HG03565 (cell line): ENCODE results near the gene FAM171A2.
"Not testable (repeated sequence)": the region's sequence is repeated elsewhere in the genome, so short reads cannot be mapped to it uniquely, and the experiment has no call there.

Experiments
- ATAC-seq: cut with Tn5 transposase; IDR thresholded peaks from one replicate; pipeline ENCODE4 v1.9.1; 2021; ENCODE audit warnings: mild to moderate bottlenecking, moderate library complexity; ENCODE audit not compliant: unreplicated experiment

The FAM171A2 gene

DNA sequence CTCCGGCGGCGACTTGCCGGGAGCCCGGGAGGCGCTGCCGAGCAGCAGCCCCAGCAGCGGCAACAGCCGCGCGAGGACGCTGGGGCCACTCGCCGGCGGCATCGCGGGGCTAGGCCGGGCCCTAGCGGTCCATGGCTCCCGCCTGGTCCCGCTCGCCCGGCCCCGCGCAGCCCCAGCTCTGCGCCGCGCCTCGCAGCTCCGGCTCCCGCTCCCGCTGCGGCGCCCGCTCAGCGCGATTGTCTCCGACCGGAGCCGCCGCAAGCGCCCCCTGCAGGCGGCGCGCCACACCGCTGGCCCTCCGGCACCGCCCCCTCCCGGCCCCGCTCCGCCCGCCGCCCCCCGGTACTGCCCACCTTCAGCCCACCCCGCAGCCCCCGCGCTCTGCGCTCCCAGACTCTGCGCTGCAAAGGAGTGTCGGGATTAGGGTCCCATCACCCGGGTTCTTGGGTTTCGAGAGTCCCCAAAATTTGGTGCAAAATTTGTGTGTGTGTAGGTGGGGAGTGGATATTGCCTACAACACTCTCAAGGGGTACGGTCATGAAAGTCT, at the start of gene FAM171A2:
FAM171A2 (minus strand) TSS at position 241 of the 547 bp plus-strand sequence; CDS start at position 102, 139 bp downstream.
- no peak for ATAC-seq

DNA sequence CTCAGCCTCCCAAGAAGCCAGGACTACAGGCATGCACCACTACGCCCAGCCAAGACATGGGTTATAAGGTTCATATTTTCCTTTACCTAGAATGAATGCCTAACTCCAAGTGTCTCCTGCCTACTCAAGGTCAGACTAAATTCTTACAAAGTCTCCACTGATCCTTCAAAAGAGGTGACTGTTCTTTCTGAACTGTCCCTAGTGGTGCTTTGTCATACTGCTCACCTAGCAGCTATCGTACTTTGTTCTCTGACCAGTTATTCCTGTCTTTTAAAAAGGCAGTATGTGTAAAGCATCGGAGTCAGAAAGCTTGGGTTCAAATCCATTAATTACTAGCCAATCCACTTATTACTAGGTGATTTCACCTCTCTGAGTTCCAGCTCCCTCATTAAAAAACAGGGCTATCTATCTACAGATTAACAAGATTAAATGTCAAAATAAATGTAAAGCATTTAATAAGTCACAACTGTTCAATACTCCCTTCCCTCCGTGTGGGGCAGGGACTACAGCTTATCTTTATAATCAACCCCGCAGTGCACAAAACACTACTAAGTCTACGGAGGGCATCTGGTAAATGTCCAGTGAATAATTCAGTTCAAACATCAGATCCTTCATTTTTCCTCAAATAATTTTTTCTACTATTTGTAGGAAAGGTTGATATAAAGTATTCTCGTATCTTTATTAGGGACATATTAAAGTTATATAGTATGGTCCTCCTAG, 45.8 kb upstream of the FAM171A2 start:
- no peak for ATAC-seq

DNA sequence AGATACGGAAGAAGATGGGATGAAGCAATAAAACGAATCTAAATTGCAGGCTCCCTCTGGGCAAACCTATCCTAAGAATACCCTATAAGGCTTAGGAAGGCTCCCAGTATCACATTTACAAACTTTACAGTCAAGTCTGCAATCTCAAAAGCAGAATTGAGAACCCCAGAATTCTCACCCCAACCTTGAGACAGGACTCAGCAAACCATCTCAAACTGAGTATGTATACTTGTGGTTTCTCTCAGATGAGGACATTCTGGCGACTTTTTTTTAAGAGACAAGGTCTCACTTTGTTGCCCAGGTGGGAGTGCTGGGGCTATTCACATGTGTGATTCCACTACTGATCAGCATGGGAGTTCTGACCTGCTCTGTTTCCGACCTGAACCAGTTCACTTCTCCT, 45.1 kb upstream of the FAM171A2 start:
- no peak for ATAC-seq

DNA sequence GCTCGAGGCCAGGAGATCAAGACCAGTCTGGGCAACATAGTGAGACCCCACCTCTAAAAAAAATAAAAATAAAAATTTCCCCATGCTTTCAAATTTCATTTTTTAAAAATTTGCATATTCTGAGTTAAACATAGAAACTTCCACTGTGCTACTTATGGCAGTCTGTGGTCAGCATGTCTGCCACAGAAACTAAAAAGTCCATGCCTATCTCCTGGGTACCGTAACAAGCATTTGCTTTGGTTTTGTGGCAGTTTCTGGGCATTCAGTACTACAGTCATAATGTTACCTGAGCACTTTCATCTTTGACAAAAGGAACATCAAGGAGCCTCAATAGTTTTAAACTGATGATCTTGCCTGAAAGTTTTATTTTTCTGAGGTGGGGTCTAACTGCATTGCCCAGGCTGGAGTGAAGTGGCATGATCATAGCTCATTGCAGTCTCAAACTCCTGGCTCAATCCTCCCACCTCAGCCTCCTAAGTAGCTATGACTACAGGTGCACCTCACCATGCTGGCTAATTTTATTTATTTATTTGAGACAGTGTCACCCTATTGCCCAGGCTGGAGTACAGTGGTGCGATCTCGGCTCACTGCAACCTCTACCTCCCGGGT, 39.0 kb upstream of the FAM171A2 start:
- no peak for ATAC-seq

DNA sequence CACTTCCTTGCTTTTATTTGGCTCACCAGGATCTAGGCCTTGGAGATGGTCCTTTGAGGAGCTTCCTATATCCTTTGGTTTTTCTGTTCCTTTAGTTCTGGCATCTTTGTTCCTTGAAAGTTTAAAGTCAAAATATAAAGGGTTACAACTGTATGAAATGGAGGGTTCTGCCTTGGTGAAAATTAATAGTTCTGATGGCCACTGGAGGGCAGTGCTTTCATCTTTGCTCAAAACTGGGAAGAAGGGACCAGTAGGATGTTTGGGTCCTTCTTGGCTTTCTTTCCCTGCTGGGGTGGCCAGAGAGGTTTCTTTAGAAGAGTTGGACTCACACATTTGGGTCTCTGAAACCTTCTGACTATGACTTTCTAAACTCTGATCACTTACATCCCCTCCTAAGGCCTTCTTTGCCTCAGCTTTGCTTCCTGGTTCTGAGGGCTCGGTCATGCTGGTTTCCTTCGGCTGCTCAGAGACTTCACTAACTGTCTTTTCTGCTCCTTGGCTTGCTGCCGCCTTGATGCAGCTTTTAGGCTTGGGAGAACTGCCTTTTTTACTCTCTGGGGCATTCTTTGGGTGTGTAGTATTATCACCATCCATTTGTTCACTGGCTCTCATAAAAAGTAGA, 36.7 kb upstream of the FAM171A2 start:
- no peak for ATAC-seq

DNA sequence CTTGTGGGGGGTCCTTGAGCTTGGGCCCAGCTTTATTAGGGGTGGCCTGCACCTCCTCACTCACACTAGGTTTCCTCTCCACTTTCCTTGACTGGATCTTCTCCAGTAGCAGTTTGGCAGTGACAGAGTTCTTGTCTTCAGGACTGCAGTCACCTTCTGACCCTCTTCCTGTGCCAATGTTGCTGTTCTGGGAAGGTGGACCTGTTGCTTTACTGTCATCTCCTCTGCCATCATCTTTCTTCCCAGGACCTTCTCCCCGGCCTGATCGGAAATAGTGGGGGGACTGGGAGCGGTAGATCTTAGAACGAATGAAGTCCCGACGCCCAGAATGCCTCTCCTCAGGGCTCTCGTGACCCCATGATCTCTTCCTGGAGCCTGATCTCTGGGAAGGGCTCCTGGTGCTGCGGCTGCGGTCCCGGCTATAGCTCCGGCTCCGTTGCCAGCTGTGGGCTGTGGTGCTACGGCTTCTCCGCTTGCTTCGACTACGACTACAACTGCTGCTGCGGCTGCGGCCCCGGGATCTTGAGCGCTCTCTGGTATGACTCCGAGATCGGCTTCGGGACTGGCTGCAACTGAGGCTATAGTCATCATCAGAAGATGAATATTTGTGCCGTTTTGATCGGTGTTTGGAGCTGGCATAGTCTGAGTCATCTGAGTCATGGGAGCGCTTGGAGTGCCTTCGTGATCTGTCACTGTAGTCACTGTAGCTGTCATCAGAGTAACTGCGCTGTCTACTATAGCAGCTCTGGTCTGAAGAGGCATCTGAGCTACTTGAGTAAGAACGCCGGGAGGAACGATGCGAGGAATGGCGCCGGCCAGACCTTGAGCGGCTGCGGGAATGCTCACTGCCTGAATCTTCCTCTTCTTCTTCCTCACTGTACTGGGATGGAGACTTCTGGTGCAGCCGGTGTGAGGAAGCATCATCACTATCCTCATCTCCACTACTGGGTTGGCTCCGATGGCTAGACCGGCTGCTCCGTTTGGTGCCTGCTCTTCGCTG, 35.3 kb upstream of the FAM171A2 start:
- ATAC-seq = no peak

DNA sequence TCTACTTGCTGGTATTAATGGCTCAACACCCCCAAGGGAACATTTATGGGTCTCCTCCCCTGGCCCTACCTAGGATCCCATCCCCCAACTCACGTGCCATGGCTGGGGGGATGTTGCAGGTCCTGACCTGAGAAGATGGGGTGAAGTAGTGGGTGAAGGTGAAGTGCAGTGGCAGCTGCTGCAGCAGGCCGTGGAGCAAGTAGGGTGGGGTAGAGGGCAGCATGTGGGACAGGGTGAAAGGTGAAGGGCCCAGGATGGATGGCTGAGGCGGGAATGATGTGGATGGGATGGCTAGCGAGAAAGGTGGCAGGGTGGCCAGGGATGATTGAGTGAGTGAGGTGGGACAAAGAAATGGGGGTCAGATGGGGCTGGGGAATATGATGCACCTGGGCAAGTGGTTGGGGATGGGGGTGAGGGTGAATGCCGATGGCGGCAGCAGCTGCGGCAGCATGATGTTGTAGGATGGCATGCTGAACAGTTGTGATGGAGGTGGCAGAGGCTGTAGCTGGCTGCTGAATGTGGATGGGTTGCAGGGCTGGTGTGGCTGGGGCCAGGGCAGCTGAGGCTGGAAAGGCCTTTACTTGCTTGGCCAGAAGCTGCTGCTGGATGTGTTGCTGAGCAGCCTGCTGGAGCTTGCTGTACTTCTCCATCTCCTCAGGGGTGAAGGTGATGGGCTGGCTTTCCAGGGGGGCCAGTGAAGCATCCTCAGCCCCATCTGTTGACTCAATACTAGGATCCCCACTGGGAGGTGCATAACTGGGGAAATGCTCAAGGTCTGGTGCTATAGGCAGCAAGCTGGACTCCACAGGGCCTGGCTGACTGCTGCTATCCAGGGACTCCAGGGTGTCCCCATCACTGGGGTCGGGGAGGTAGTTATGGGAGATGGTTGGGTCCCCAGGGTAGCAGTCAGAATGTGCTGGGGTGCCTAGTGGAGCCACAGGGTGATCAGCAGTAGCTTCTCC, 34.1 kb upstream of the FAM171A2 start:
- ATAC-seq = no peak

DNA sequence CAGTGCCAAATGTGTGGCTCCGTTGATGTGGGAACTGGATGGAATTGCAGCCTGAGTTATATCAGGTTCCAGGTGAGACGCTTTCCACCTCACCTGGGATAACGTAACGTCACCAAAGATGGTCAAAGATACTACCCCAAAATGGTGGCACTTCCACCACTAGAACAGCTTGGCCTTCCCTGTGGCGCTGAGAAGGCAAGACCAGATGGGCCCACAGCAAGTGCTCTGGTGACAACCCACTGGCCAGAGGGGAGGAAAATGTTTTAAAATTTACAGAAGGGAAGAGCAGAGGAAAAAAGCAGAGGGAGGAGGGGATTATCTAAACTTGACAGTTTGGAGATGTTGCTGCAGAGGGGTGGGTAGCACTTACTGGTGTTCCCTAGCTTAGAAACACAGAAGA, 33.3 kb upstream of the FAM171A2 start:
- ATAC-seq = no peak

DNA sequence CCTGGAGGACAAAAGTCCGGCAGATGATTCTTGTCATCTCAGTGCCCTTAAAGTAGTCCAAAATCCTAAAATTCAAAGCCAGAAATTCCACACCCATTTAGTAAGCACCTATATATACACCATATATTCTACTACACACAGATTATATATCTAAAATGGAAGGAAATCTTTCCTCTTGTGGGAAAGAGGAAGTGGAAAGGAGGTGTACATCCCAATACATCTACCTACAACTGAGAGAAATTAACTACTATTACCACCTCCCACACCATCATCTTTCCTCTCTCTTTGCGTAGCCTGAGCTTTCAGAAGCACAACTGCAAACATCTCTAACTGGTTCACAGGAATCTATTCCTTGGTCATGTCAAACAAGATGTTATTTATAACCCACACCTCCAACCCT, 31.2 kb upstream of the FAM171A2 start:
- ATAC-seq = no peak

DNA sequence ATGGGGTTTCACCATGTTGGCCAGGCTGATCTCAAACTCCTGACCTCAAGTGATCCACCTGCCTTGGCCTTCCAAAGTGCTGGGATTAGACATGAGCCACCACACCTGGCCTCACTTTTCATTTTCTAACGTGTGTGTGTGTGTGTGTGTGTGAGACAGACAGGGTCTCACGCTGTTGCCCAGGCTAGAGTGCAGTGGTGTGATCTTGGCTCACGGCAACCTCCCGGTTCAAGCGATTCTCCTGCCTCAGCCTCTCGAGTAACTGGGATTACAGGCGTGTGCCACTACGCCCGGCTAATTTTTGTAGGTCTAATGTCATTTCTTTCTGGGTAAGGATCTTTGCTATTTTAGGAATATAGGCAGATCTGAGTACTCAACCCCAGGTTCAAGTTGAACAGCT, 30.5 kb upstream of the FAM171A2 start:
- ATAC-seq = not testable (repeated sequence)

DNA sequence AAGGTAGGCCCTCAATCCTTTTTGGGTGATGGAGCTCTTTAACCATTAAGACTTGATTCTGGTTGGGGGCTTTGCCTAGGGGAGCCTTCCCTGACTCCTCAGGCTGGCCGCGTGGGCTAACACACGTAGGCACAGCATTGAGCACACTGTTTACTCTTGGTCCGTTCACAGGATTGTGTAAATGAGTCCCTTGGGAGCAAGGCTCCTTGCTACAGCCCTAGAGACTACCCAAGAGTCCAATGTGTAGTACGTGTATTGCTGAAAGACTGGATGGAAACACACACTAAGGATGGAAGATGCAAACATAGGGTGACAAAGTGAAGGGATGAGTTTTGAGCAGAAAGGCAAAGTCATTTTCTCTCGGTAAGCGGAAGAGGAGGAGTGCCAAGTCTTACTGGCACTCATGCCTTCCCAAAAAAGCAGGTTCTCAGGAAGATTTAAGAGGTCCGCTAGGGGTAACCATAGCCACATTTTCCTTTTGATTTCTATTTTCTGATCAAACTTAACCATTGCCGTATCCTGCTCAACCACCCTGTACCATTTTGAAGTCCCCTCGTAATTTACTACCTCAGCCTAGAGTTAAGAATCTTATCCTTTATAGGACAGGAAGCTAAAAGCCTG, 26.7 kb upstream of the FAM171A2 start:
- no peak for ATAC-seq

DNA sequence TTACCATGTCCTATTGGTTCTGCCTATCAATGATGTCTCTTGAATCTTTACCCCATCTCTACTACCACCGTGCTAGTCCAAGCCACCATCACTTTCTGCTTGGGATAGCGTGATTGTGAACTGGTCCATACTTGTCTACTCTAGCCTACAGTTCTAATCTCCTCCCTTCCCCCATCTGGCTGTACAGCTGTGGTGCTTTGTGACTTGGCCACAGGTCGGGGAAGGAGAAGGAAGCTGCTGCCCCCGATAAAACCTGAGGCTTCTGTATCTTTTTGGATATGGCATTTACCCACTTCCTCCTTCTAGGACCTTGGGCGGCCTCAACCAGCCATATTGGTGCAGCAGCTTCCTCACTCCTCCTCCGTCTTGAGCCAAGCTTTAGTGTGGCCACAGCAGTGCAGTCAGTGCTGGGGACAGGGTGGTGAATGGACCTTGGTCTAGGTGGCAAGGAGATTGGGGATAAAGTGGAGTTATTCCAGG, 26.1 kb upstream of the FAM171A2 start:
- no peak for ATAC-seq

DNA sequence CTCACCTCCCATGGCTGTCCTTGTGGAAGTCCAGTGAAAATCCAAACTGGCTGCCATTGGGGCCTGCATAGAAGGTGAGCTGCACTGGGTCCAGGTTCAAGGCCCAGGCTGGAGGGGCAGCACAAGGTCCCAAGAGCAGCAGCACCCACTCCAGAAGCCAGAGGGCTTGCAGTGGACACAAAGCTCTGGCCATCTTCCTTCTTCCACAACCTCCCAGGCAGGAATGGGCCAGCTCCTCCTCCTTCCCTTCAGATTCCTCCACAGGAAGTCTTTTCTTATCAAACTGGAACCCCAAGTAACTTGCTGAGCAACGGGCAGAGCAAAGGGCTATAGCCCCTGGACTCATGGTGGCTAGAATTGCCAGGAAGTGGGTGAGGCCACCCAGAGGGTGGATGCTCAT, 25.6 kb upstream of the FAM171A2 start, which contains the start of gene ITGA2B:
ITGA2B (minus strand) TSS at position 369 of the 400 bp plus-strand sequence; CDS start at position 193, 176 bp downstream.
- no peak for ATAC-seq

DNA sequence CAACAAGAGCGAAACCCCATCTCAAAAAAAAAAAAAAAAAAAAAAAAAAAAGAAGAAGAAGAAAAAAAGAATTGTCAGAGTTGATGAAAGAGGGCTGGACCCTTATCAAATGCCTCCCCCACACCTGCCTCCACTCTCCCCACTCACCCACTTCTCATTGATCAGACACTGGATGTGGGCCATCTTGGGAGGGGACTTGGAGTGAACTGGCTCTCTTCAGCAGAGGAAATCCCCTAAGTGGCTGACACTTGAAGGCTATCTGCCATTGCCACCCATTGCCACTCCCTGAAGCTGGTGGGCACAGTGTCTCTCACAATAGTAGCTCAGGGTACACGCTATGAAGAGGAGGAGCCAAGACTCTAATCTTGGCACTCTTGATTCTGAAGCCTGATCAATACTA, 24.2 kb upstream of the FAM171A2 start:
- no peak for ATAC-seq

DNA sequence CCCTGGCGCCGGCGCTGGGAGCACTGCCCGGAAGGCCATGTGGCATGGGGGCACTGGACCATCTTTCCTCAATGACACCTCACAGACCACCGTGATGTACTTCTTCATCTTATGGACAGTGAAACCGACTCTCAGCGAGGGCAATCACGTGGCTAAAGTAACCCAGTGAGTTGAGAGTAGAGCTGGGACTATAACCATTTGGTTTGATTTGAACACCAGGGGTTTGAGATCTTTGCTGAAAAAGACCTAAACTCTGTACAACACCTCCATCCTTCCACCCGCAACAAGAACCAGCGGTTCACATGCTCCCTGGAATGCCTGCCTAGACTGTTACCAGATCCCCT, 22.5 kb upstream of the FAM171A2 start:
- ATAC-seq = no peak

DNA sequence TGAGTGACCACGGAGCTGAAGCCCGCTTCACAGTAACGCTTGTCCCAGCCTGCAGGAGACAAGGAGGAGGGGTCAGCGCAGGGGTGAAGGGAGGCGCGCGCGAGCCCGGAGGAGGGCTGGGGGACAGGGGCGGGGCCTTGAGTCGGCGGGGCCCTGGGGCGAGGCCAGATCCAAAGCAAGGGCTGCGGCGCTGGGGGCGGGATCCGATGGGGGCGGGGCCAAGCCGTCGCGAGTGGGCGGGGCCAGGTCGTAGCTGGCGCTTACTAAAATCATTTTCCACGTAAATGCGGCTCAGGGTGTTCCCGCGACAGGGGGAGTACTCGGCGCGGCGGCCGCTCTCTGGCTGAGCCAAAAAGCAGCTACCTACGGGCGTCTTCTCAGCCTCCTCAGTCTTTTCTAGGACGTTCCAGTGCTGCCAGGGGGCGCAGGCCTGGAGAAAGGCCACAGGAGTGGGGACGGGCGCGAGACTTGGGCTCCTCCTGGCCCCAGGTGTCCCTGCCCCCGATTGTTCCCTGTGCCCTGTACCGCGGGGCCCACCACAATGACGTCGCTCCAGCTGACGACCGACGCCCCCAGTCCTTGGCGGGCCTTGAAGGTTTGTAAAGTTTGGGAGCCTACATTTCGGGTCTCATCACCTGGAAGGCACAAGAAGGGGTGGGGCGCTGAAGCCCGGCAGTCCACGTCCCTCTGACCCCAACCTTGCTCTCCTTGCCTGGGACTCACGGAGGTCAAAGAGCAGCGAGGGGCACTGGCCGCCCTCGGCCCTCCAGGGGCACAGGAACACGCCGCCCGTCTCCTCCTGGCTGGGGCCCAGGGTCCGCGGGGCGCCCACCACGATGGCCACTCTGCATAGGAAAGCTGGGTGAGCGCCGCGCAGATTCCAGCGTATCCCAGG, 21.9 kb upstream of the FAM171A2 start:
- no peak for ATAC-seq

DNA sequence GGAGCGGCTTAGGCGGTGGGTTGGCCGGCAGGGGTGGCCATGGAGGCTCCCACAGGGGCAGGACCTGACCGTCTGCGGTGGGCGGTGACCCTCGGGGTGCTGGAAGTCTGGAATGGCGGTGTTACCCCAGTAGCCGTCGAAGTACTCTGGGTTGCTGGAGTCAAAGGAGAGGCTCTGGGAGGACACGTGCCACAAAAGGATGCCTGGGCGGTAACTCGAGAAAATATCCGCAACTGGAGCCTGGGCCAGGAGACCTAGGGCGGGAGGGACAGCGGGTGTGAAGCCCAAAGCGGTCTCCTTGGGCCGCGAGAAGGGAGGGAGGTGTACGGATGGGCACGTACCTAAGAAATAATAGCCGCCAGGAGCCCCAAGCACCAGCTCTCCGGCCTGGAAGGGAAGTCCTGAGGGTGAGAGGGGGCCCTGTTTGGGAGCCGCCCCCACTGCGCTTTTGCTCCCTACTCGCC, 21.2 kb upstream of the FAM171A2 start:
- no peak for ATAC-seq

DNA sequence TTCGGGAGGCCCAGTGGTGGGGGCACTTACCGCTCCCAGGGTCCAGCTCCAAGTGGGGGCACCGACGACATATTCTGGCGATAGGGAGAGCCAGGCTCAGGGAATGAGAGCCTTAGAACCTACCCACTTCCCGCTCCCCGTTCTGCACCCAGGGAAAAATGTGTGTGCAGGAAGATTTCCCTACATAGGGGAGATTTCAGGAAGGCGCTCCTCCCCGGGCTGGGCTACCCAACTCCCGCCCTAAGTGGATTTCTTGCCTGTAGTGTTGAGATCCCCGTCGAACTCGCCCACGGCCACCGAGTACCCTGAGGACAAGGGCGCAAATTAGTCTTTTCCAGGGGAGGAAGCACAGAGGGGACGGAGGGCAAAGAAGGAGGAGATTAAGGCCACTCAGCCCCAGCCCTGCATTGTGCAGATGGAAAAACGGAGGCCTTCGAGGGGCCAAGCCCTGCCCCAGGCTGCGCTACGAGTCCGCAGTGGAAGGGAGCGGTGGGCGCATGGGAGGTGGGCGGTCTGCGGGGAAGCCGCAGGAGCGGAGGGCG, 20.7 kb upstream of the FAM171A2 start:
- no peak for ATAC-seq
